GM12873 (cell line): ENCODE results near the gene EXOC6B.

ENCODE experiments used
- CTCF ChIP-seq: IDR thresholded peaks from 2 replicates; pipeline ENCODE4 v1.5.1; 2012; ENCODE audit warnings: low read depth, mild to moderate bottlenecking, moderate library complexity, low read length, control low read depth; ENCODE audit not compliant: insufficient read depth; ENCODE audit errors: missing control alignments

Gene EXOC6B

GRCh38 chr2:72176281-72176680 is 649.6 kb downstream of the EXOC6B start:
- no peak for TF ChIP-seq CTCF

GRCh38 chr2:72175636-72176035 is 650.2 kb downstream of the EXOC6B start:
- TF ChIP-seq CTCF, result no peak

GRCh38 chr2:72173640-72174321 is 652.1 kb downstream of the EXOC6B start:
- no peak for TF ChIP-seq CTCF

- no peak for TF ChIP-seq CTCF
Observed at GRCh38 chr2:72172478-72172877, 653.4 kb downstream of the EXOC6B start.

GRCh38 chr2:72166279-72166678 is 659.6 kb downstream of the EXOC6B start:
- no peak for TF ChIP-seq CTCF

GRCh38 chr2:72165792-72166191 is 660.0 kb downstream of the EXOC6B start:
- TF ChIP-seq CTCF, result no peak

- no peak for TF ChIP-seq CTCF
Observed at GRCh38 chr2:72162574-72162973, 663.3 kb downstream of the EXOC6B start.
